Measurements from ENCODE around the gene OBP2A.

DNA sequence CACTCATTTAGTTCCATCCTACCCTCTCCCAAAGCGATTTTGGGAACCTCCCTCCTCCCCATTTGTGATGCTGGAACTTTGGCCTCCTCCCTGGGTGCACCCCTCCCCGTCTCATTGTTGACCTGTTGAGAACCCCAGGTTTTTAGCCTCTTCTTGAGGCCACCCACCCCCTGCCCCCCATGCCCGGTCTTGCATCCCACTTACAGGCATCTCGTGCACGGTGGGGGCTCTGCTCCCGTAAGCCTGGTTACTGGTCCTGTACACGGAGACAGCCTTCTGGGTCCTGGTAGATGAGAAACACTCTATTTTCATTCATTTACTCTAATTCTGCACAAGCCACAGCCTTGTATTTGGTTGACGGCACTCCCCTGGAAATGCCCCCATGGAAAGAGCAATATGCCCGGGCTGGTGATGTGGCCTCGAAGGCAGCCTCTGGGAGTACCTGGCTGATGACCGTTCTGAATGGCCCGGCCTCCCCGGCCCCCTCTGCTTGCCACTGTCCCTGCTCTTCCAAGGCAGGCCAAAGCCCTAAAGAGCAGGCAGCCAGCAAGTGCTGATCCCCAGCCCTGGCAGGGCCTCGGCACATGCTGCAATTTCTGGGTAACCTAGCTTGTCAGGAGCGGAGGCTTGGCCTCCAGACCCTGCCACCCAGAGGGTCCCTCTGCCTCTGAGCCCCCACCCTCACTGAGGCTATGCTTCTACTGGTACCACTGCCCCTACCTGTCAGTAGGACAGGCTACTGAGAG lies 47.4 kb upstream of the OBP2A start:
- TF ChIP-seq CTCF (IDR thresholded peaks at IDR 0.05) (no peak), POLR2AphosphoS5 (IDR thresholded peaks at IDR 0.05; ENCODE audit: insufficient read depth in 1 of 2, low read depth in 1 of 2) (no peak), POLR2A (IDR thresholded peaks at IDR 0.05) (no peak)
